HL-60 (cell line): ENCODE results near the gene TMEM59.
"Not testable (repeated sequence)": the region's sequence is repeated elsewhere in the genome, so short reads cannot be mapped to it uniquely, and the experiment has no call there.

Experiments
- DNase-seq, 2 experiments: peaks; one replicate each; pipeline ENCODE4 v3.0.0-alpha.2; 2010 to 2020; ENCODE audit warnings: low read depth in 1 of 2, low spot score in 1 of 2
- H3K27ac ChIP-seq: fragments of 250-450 bp; sonication (Bioruptor Pico); replicated peaks from 2 replicates; pipeline ENCODE4 v1.5.1; 2020; ENCODE audit warnings: mild to moderate bottlenecking, moderate library complexity
- H3K27me3 ChIP-seq: fragments of 250-450 bp; sonication (Bioruptor Pico); 2 replicates; pipeline ENCODE4 v1.5.1; 2021; ENCODE audit warnings: mild to moderate bottlenecking, moderate library complexity; ENCODE audit not compliant: insufficient read depth, poor library complexity, severe bottlenecking
- H3K4me3 ChIP-seq: replicated peaks from 2 replicates; pipeline ENCODE4 v1.5.1; 2011; ENCODE audit warnings: mild to moderate bottlenecking, control low read depth, low read length; ENCODE audit not compliant: insufficient read depth
- CTCF ChIP-seq: IDR thresholded peaks from one replicate; pipeline ENCODE4 v1.5.1; 2011; ENCODE audit warnings: low read length, control low read depth, inconsistent platforms; ENCODE audit not compliant: insufficient read depth
- GABPA ChIP-seq: IDR thresholded peaks from 2 replicates; pipeline ENCODE4 v1.6.1; 2012; ENCODE audit warnings: low read depth
- POLR2AphosphoS5 ChIP-seq: IDR thresholded peaks from 2 replicates; pipeline ENCODE4 v1.6.1; 2012; ENCODE audit warnings: low read depth
- REST ChIP-seq: IDR thresholded peaks from 2 replicates; pipeline ENCODE4 v1.6.1; 2012; ENCODE audit warnings: low read depth; ENCODE audit not compliant: insufficient replicate concordance
- SPI1 ChIP-seq: IDR thresholded peaks from 2 replicates; pipeline ENCODE4 v1.6.1; 2012; ENCODE audit warnings: low read depth, mild to moderate bottlenecking, borderline replicate concordance

TMEM59 gene

GRCh38 chr1:53998223-53998622 is 54.8 kb downstream of the TMEM59 start:
- H3K27me3 ChIP-seq = no peaks in the 10 kb centered on the region
- TF ChIP-seq SPI1 (no peak), REST (no peak), CTCF (no peak), GABPA (no peak), POLR2AphosphoS5 (no peak)
- no peak for DNase-seq
- H3K4me3 ChIP-seq = no peak overlapping the region
- no peak overlapping the region for H3K27ac ChIP-seq

- TF ChIP-seq REST = no peak
- TF ChIP-seq CTCF = no peak
- TF ChIP-seq GABPA = no peak
- TF ChIP-seq POLR2AphosphoS5 = no peak
- no peak for TF ChIP-seq SPI1
- no peak overlapping the region for H3K4me3 ChIP-seq
- H3K27ac ChIP-seq = no peak overlapping the region
- H3K27me3 ChIP-seq = no peaks in the 10 kb centered on the region
- DNase-seq = no peak
Measured at GRCh38 chr1:53995683-53996082, 57.3 kb downstream of the TMEM59 start.

GRCh38 chr1:53994516-53994915 is 58.5 kb downstream of the TMEM59 start:
- not testable (repeated sequence) for H3K27ac ChIP-seq, DNase-seq, H3K4me3 ChIP-seq, H3K27me3 ChIP-seq

- DNase-seq = no peak
- H3K27ac ChIP-seq = no peak overlapping the region
- no peak overlapping the region for H3K4me3 ChIP-seq
- H3K27me3 ChIP-seq = no peaks in the 10 kb centered on the region
- TF ChIP-seq GABPA = no peak
- TF ChIP-seq POLR2AphosphoS5 = no peak
- TF ChIP-seq CTCF = no peak
- no peak for TF ChIP-seq REST
- no peak for TF ChIP-seq SPI1
Measured at GRCh38 chr1:53992085-53992874, 60.7 kb downstream of the TMEM59 start.
